ENCODE data around the gene TMEM38B.

DNA sequence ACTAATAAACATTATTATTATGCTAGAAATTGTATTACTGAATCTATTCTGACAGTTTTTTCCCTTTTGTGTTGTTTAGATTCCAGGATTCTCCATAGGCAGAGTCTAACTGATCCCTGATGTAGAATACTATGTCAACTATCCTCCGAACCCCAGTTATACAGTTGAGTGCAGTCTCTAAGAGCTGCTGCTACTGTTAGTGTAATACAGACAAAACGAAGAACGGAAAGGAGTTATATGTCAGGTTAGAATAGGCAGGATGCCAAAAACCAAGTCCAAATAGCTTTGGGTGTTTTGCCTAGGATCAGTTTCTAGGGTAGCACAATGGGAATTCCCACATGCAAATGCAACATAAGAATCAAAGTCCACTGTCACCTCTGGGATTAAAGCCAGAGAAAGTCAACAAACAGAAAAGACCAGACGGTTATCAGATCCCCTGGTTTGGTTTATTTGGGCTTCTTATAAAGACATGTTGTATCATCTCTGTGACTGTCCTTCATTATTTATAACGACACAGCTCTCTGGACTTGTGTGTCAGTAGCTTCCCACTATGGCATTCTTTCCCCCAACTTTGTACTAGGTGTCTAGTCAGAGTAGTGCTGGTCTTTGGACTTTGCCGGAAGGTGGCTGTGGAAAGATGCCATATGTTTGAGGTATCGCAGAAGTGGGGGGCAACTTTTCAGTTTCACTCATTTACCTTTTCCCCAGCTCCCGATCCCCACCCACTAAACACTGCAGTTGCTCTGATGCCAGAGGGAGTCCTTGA lies 14.9 kb upstream of the TMEM38B start:
- no peak for TF ChIP-seq EZH2 (IDR thresholded peaks at IDR 0.05)
- TF ChIP-seq POLR2AphosphoS5 (IDR thresholded peaks at IDR 0.05; ENCODE audit: borderline replicate concordance, low read depth, low read length): no peak
- no peak for TF ChIP-seq FOXP2 (optimal IDR thresholded peaks at IDR 0.05; ENCODE audit: control extremely low read depth, extremely low read length, insufficient read depth)
